SK-N-SH (cell line): ENCODE results near the gene SLC24A4. TPM values are rescaled to one million over a fixed set of nuclear protein-coding genes. Genes with fewer than 3 reads are reported as not detected.

ENCODE experiments used
- CTCF ChIA-PET: fragments of 300-600, 350-600 bp; formaldehyde crosslinking; extraction: SDS; loops from one replicate; lab custom pipeline; 2021; lab: Yijun Ruan, JAX
- POLR2A ChIA-PET: fragments of 350-600 bp; sonication (Branson Sonifier 250); formaldehyde crosslinking; extraction: SDS; loops from one replicate; lab custom pipeline; 2020; ENCODE audit warnings: antibody characterized with exemption, inconsistent platforms; lab: Yijun Ruan, JAX
- DNase-seq: peaks from one replicate; pipeline ENCODE4 v3.0.0; 2012
- H2AFZ ChIP-seq: fragments of 200-600 bp; sonication (generic); 2 replicates; pipeline ENCODE4 v1.8.1; 2016; ENCODE audit warnings: antibody characterized with exemption, mild to moderate bottlenecking, low read depth
- H3F3A ChIP-seq: fragments of 200-600 bp; sonication (generic); replicated peaks from 2 replicates; pipeline ENCODE3; 2016; ENCODE audit warnings: antibody characterized with exemption, mild to moderate bottlenecking; ENCODE audit not compliant: insufficient read depth
- H3K27ac ChIP-seq, 2 experiments: fragments of 200-500 bp in 1 of 2; fragments of 200-600 bp in 1 of 2; sonication (Bioruptor generic) in 1 of 2; sonication (generic), shearing (Covaris generic) in 1 of 2; 2 replicates each; pipeline versions ENCODE4 v1.5.1 to v1.6.1; 2014 to 2016; ENCODE audit warnings: low read depth in 2 of 2, inconsistent platforms in 1 of 2, low read length in 1 of 2, mild to moderate bottlenecking in 1 of 2, mixed read lengths in 1 of 2
- H3K27me3 ChIP-seq: fragments of 200-600 bp; sonication (generic), shearing (Covaris generic); 2 replicates; pipeline ENCODE4 v1.6.1; 2016; ENCODE audit warnings: mixed run types; ENCODE audit not compliant: insufficient read depth
- H3K36me3 ChIP-seq, 2 experiments: fragments of 200-500 bp in 1 of 2; fragments of 200-600 bp in 1 of 2; sonication (Bioruptor generic) in 1 of 2; sonication (generic) in 1 of 2; replicated peaks in 1 of 2; 2 replicates each; pipeline versions ENCODE3 to v1.5.1; 2014 to 2016; ENCODE audit warnings: low read length in 1 of 2, mild to moderate bottlenecking in 1 of 2; ENCODE audit not compliant: insufficient read depth in 2 of 2, control insufficient read depth in 1 of 2
- H3K4me1 ChIP-seq, 2 experiments: fragments of 200-500 bp in 1 of 2; fragments of 200-600 bp in 1 of 2; sonication (Bioruptor generic) in 1 of 2; sonication (generic), shearing (Covaris generic) in 1 of 2; 2 replicates each; pipeline versions ENCODE4 v1.5.1 to v1.6.1; 2014 to 2016; ENCODE audit warnings: low read depth in 1 of 2, low read length in 1 of 2, mixed run types in 1 of 2; ENCODE audit not compliant: insufficient read depth in 2 of 2, control insufficient read depth in 1 of 2
- H3K4me2 ChIP-seq: fragments of 200-600 bp; sonication (generic), shearing (Covaris generic); 2 replicates; pipeline ENCODE4 v1.6.1; 2017; ENCODE audit warnings: mixed run types
- H3K4me3 ChIP-seq, 2 experiments: fragments of 200-500 bp in 1 of 2; fragments of 200-600 bp in 1 of 2; sonication (Bioruptor generic) in 1 of 2; sonication (generic), shearing (Covaris generic) in 1 of 2; 2 replicates each; pipeline versions ENCODE4 v1.5.1 to v1.8.1; 2014 to 2016; ENCODE audit warnings: low read depth in 2 of 2, inconsistent platforms in 1 of 2, low read length in 1 of 2, mild to moderate bottlenecking in 1 of 2, mixed read lengths in 1 of 2, moderate library complexity in 1 of 2
- H3K79me2 ChIP-seq: fragments of 200-600 bp; sonication (generic); 2 replicates; pipeline ENCODE4 v1.8.1; 2017; ENCODE audit warnings: mild to moderate bottlenecking; ENCODE audit not compliant: insufficient read depth
- H3K9ac ChIP-seq: fragments of 200-600 bp; sonication (generic); 2 replicates; pipeline ENCODE4 v1.6.1; 2017; ENCODE audit warnings: mixed run types
- H3K9me2 ChIP-seq: fragments of 200-600 bp; sonication (generic); 2 replicates; pipeline ENCODE4 v1.6.1; 2017; ENCODE audit warnings: mixed run types
- H3K9me3 ChIP-seq: fragments of 200-600 bp; sonication (generic); 2 replicates; pipeline ENCODE4 v1.6.1; 2017; ENCODE audit warnings: mixed run types, mild to moderate bottlenecking, moderate library complexity
- H4K20me1 ChIP-seq: fragments of 200-600 bp; sonication (generic); 2 replicates; pipeline ENCODE4 v1.6.1; 2017; ENCODE audit warnings: mild to moderate bottlenecking, mixed run types; ENCODE audit not compliant: insufficient read depth
- EZH2phosphoT487 ChIP-seq: fragments of 200-600 bp; sonication (generic); IDR thresholded peaks from 2 replicates; pipeline ENCODE4 v1.6.1; 2017; ENCODE audit warnings: low read depth, mixed run types, mild to moderate bottlenecking, antibody characterized with exemption, moderate library complexity, borderline replicate concordance
- GATA2 ChIP-seq: sonication (generic); formaldehyde crosslinking; IDR thresholded peaks from 2 replicates; pipeline ENCODE4 v1.5.0; 2020; ENCODE audit warnings: mild to moderate bottlenecking, missing genetic modification reagents
- MEF2A ChIP-seq: IDR thresholded peaks from 2 replicates; pipeline ENCODE4 v1.4.0; 2012; ENCODE audit warnings: low read depth, borderline replicate concordance
- NFIC ChIP-seq: IDR thresholded peaks from 2 replicates; pipeline ENCODE4 v1.4.0; 2012; ENCODE audit warnings: borderline replicate concordance
- POLR2AphosphoS5 ChIP-seq: IDR thresholded peaks from 2 replicates; pipeline ENCODE4 v1.6.1; 2012; ENCODE audit warnings: low read depth, low read length
- RAD21 ChIP-seq: IDR thresholded peaks from 2 replicates; pipeline ENCODE4 v1.6.1; 2012; ENCODE audit warnings: mild to moderate bottlenecking, low read length
- RCOR1 ChIP-seq: fragments of 150-350 bp; IDR thresholded peaks from 2 replicates; pipeline ENCODE4 v1.6.1; 2017; ENCODE audit warnings: antibody characterized with exemption, low read length
- RXRA ChIP-seq: IDR thresholded peaks from 2 replicates; pipeline ENCODE4 v1.4.0; 2012; ENCODE audit warnings: low read depth, mild to moderate bottlenecking, borderline replicate concordance
- WGBS: methylation state at CpG from one replicate; pipeline ENCODE4 v1.1.6; 2017; ENCODE audit warnings: low lambda C conversion rate; 5-methylcytosine and 5-hydroxymethylcytosine counted together
- polyA plus RNA-seq, 3 experiments: library from polyadenylated mRNA; depleted of rRNA; stranded (reverse); fragments of >200 nt; gene quantifications; 2 replicates each; pipeline ENCODE4 v1.2.3, GENCODE V29; 2012
- TF ChIP-seq, protein P1 (sequence below): fragments of 200-600 bp; sonication (generic); IDR thresholded peaks from 2 replicates; pipeline ENCODE4 v1.6.1; 2017; ENCODE audit warnings: antibody characterized with exemption, mild to moderate bottlenecking, moderate library complexity
- TF ChIP-seq, protein P2 (sequence below): IDR thresholded peaks from 2 replicates; pipeline ENCODE4 v1.4.0; 2012; ENCODE audit warnings: low read depth, borderline replicate concordance
- TF ChIP-seq, protein P3 (sequence below): fragments of 150-350 bp; IDR thresholded peaks from 2 replicates; pipeline ENCODE4 v1.6.1; 2016; ENCODE audit warnings: mild to moderate bottlenecking, low read depth, low read length
- TF ChIP-seq, protein P4 (sequence below): IDR thresholded peaks from 2 replicates; pipeline ENCODE4 v1.4.0; 2012; ENCODE audit warnings: low read depth

The SLC24A4 gene
- polyA plus RNA-seq, 1 of the 3 experiments (the other 2 are of a cell fraction): 0.07 TPM

DNA sequence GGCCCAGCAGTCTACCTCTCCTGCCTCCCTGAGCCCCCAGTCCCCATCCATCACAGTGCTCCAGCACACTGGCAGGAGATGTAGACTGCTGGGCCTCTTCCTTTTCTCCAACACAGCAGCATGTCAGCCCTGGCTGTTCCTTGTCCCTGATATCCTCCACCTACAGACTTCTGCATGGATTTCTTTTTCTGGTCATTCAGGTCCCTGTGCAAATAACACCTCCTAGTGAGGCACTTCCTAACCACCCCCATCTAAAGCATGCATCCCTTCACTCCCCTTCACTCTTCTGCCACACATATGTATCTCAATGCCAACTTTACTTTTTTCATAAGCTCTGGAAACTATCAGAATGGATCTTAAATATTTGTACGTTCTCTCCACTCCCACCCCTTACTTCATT, 81.5 kb downstream of the SLC24A4 start (continued):
- TF ChIP-seq, protein P1, sequence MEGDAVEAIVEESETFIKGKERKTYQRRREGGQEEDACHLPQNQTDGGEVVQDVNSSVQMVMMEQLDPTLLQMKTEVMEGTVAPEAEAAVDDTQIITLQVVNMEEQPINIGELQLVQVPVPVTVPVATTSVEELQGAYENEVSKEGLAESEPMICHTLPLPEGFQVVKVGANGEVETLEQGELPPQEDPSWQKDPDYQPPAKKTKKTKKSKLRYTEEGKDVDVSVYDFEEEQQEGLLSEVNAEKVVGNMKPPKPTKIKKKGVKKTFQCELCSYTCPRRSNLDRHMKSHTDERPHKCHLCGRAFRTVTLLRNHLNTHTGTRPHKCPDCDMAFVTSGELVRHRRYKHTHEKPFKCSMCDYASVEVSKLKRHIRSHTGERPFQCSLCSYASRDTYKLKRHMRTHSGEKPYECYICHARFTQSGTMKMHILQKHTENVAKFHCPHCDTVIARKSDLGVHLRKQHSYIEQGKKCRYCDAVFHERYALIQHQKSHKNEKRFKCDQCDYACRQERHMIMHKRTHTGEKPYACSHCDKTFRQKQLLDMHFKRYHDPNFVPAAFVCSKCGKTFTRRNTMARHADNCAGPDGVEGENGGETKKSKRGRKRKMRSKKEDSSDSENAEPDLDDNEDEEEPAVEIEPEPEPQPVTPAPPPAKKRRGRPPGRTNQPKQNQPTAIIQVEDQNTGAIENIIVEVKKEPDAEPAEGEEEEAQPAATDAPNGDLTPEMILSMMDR: no peak
- TF ChIP-seq RCOR1 (no peak), GATA2 (CRISPR knock-in tag) (no peak), MEF2A (no peak), POLR2AphosphoS5 (no peak), RAD21 (no peak), NFIC (no peak)
- TF ChIP-seq, protein P2, sequence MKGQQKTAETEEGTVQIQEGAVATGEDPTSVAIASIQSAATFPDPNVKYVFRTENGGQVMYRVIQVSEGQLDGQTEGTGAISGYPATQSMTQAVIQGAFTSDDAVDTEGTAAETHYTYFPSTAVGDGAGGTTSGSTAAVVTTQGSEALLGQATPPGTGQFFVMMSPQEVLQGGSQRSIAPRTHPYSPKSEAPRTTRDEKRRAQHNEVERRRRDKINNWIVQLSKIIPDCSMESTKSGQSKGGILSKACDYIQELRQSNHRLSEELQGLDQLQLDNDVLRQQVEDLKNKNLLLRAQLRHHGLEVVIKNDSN: no peak
- TF ChIP-seq, protein P3, sequence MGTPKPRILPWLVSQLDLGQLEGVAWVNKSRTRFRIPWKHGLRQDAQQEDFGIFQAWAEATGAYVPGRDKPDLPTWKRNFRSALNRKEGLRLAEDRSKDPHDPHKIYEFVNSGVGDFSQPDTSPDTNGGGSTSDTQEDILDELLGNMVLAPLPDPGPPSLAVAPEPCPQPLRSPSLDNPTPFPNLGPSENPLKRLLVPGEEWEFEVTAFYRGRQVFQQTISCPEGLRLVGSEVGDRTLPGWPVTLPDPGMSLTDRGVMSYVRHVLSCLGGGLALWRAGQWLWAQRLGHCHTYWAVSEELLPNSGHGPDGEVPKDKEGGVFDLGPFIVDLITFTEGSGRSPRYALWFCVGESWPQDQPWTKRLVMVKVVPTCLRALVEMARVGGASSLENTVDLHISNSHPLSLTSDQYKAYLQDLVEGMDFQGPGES: no peak

DNA sequence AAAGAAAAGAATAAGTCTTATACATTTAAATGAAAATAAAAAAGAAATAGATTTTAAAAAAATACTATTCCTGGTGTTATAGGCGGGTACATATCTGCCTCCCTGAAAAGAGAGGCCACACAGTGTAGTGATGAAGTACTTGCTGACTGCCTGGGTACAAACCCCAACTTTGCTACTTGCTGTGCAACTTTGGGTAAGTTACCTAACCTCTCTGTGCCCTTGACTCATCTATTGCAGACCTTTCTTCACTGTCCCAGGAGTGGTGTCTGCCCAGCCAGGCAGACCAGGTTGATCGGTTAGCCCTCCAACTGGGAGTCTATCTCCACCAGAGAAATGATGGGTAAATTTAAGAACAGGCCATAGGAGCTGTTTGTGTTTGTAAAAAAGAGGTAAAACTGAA, 82.0 kb downstream of the SLC24A4 start:
- Histone ChIP-seq H3K4me1 (no peaks in the 10 kb centered on the region), H3K36me3 (no peaks in the 10 kb centered on the region), H2AFZ (no peak overlapping the region), H3K9ac (no peak overlapping the region), H3K9me3 (no peaks in the 10 kb centered on the region), H3K4me3 (no peak overlapping the region), H3K27me3 (no peaks in the 10 kb centered on the region; the same call in 1 of the 2 replicates), H4K20me1 (no peaks in the 10 kb centered on the region)
- no peak for DNase-seq
- CTCF ChIA-PET: interaction anchor here (1.3 kb wide), 1 partner anchor 72 kb away, joined by 4 read pairs; no protein-coding TSS in a partner anchor
- TF ChIP-seq, protein P4, sequence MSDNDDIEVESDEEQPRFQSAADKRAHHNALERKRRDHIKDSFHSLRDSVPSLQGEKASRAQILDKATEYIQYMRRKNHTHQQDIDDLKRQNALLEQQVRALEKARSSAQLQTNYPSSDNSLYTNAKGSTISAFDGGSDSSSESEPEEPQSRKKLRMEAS: no peak
- TF ChIP-seq EZH2phosphoT487 (no peak), RXRA (no peak)
- TF ChIP-seq, all 33 proteins: peak for 0
- Histone ChIP-seq H3F3A (no peaks in the 10 kb centered on the region), H3K27ac (no peak overlapping the region), H3K4me2 (no peak overlapping the region), H3K79me2 (no peaks in the 10 kb centered on the region), H3K9me2 (no peaks in the 10 kb centered on the region)
- POLR2A ChIA-PET: no interaction called here
- 5% methylated on average over 2 of the region's 2 CpGs for whole genome bisulfite sequencing
